ENCODE measurements around the gene PARVA.

Gene PARVA

GRCh38 chr11:12581923-12582322 lies 204.6 kb downstream of the PARVA start:
- peak; percentile 97 for ATAC-seq
- no peak for TF ChIP-seq GLIS3 (CRISPR knock-in tag; IDR thresholded peaks at IDR 0.05)
- no peak for TF ChIP-seq ARNTL (CRISPR knock-in tag; IDR thresholded peaks at IDR 0.05; ENCODE audit: borderline replicate concordance, low read depth)
- no peak for TF ChIP-seq BACH2 (CRISPR knock-in tag; IDR thresholded peaks at IDR 0.05; ENCODE audit: borderline replicate concordance)
- TF ChIP-seq TSHZ2 (CRISPR knock-in tag; IDR thresholded peaks at IDR 0.05), result no peak
- TF ChIP-seq CSDC2 (CRISPR knock-in tag; IDR thresholded peaks at IDR 0.05), result no peak
